GM12878 (cell line): ENCODE data around the gene TTC19. TPM values are rescaled to one million over a fixed set of nuclear protein-coding genes. Genes with fewer than 3 reads are reported as not detected.

Experiments used
- ATAC-seq: fragments of 200-7000 bp; cut with Tn5 transposase; 3 replicates; pipeline ENCODE4 v1.9.1; 2020; ENCODE audit warnings: mild to moderate bottlenecking, moderate library complexity
- Bru-seq: library from RNA; stranded (reverse); fragments of 400-500 nt; gene quantifications from one replicate; lab custom pipeline; 2021; lab: Mats Ljungman, UMichigan
- BruChase-seq, 2 experiments: library from RNA; stranded (reverse); fragments of 400-500 nt; gene quantifications; one replicate each; lab custom pipeline; 2021; lab: Mats Ljungman, UMichigan
- BruUV-seq: library from RNA; stranded (reverse); fragments of 400-500 nt; replicated peaks from 2 replicates; lab custom pipeline; 2021; lab: Mats Ljungman, UMichigan
- CTCF ChIA-PET: fragments of 300-600 bp; sonication (Branson Sonifier 250); formaldehyde crosslinking; extraction: SDS; loops from one replicate; lab custom pipeline; 2021; ENCODE audit warnings: inconsistent platforms; lab: Yijun Ruan, JAX
- POLR2A ChIA-PET: fragments of 350-600 bp; formaldehyde crosslinking; extraction: SDS; loops from one replicate; lab custom pipeline; 2021; ENCODE audit warnings: inconsistent platforms; lab: Charles Lee
- RAD21 ChIA-PET: fragments of 300-600 bp; sonication (Branson Sonifier 250); formaldehyde crosslinking; loops from one replicate; lab custom pipeline; 2023; ENCODE audit warnings: antibody characterized with exemption; ENCODE audit not compliant: unreplicated experiment; lab: Charles Lee
- SMC1A ChIA-PET: fragments of 300-600 bp; sonication (Branson Sonifier 250); formaldehyde crosslinking; loops from one replicate; lab custom pipeline; 2023; ENCODE audit not compliant: unreplicated experiment, uncharacterized antibody; lab: Charles Lee
- DNase-seq: peaks from one replicate; pipeline ENCODE4 v3.0.0-alpha.2; 2011; ENCODE audit warnings: low read depth, low spot score
- FAIRE-seq: peaks from 3 replicates; lab custom pipeline; 2011; peaks lifted over from hg19 to GRCh38; lab: Jason Lieb, UNC
- H2AFZ ChIP-seq: 2 replicates; pipeline ENCODE4 v1.6.0; 2011; ENCODE audit warnings: low read depth, low read length, control low read depth; ENCODE audit not compliant: control insufficient read depth
- H3K27ac ChIP-seq: 2 replicates; pipeline ENCODE4 v1.5.1; 2011; ENCODE audit warnings: control low read depth; ENCODE audit not compliant: control insufficient read depth, insufficient read depth
- H3K27me3 ChIP-seq, 2 experiments: replicated peaks in 1 of 2; 2 replicates each; pipeline versions ENCODE4 v1.6.0 to v1.6.1; 2011; ENCODE audit warnings: low read length in 1 of 2; ENCODE audit not compliant: control insufficient read depth in 2 of 2, insufficient read depth in 2 of 2
- H3K36me3 ChIP-seq, 2 experiments: 2 replicates each; pipeline ENCODE4 v1.5.1; 2011; ENCODE audit warnings: low read length in 1 of 2; ENCODE audit not compliant: control insufficient read depth in 2 of 2, insufficient read depth in 2 of 2
- H3K4me1 ChIP-seq: 2 replicates; pipeline ENCODE4 v1.6.1; 2011; ENCODE audit warnings: mild to moderate bottlenecking, low read length, moderate library complexity, mixed read lengths; ENCODE audit not compliant: control insufficient read depth, insufficient read depth
- H3K4me2 ChIP-seq: 2 replicates; pipeline ENCODE4 v1.6.0; 2011; ENCODE audit warnings: control low read depth; ENCODE audit not compliant: control insufficient read depth, insufficient read depth
- H3K4me3 ChIP-seq: fragments of 200-600 bp; sonication (generic); 2 replicates; pipeline ENCODE4 v1.5.1; 2016
- H3K79me2 ChIP-seq: 2 replicates; pipeline ENCODE4 v1.6.0; 2011; ENCODE audit warnings: low read length; ENCODE audit not compliant: control insufficient read depth, insufficient read depth
- H3K9ac ChIP-seq: 2 replicates; pipeline ENCODE4 v1.8.0; 2011; ENCODE audit warnings: low read length, control low read depth, mixed read lengths; ENCODE audit not compliant: control insufficient read depth, insufficient read depth
- H3K9me3 ChIP-seq: replicated peaks from 3 replicates; pipeline ENCODE4 v1.5.1; 2011; ENCODE audit warnings: mild to moderate bottlenecking, low read length; ENCODE audit not compliant: control insufficient read depth, insufficient read depth
- H4K20me1 ChIP-seq: 2 replicates; pipeline ENCODE4 v1.6.0; 2011; ENCODE audit not compliant: control insufficient read depth, insufficient read depth
- BACH1 ChIP-seq: fragments of 450-650 bp; IDR thresholded peaks from 2 replicates; pipeline ENCODE4 v1.6.1; 2017; ENCODE audit warnings: mild to moderate bottlenecking, borderline replicate concordance
- BHLHE40 ChIP-seq, 2 experiments: fragments of 450-650 bp in 1 of 2; IDR thresholded peaks; 2 replicates each; pipeline ENCODE4 v1.6.1; 2011 to 2017; ENCODE audit warnings: low read depth in 2 of 2, borderline replicate concordance in 1 of 2, improper control_type of control experiment in 1 of 2, low read length in 1 of 2, mild to moderate bottlenecking in 1 of 2
- CBX5 ChIP-seq: sonication (generic); IDR thresholded peaks from 2 replicates; pipeline ENCODE4 v1.6.1; 2016; ENCODE audit warnings: low read depth, moderate library complexity, mild to moderate bottlenecking, inconsistent platforms
- CREM ChIP-seq: IDR thresholded peaks from 2 replicates; pipeline ENCODE4 v1.6.1; 2014; ENCODE audit warnings: antibody characterized with exemption, low read depth
- IKZF2 ChIP-seq, 2 experiments: fragments of 450-650 bp; IDR thresholded peaks; 2 replicates each; pipeline ENCODE4 v1.6.1; 2017; ENCODE audit warnings: mild to moderate bottlenecking in 2 of 2, moderate library complexity in 2 of 2
- LARP7 ChIP-seq: fragments of 450-650 bp; IDR thresholded peaks from 2 replicates; pipeline ENCODE4 v1.6.1; 2017; ENCODE audit warnings: mild to moderate bottlenecking
- NR2C1 ChIP-seq: fragments of 450-650 bp; IDR thresholded peaks from 2 replicates; pipeline ENCODE4 v1.6.1; 2017; ENCODE audit warnings: antibody characterized with exemption, mild to moderate bottlenecking, moderate library complexity
- PKNOX1 ChIP-seq: fragments of 450-650 bp; IDR thresholded peaks from 2 replicates; pipeline ENCODE4 v1.6.1; 2016; ENCODE audit warnings: mild to moderate bottlenecking
- PML ChIP-seq: IDR thresholded peaks from 2 replicates; pipeline ENCODE4 v1.6.1; 2012; ENCODE audit warnings: low read length, inconsistent platforms
- POLR2A ChIP-seq: IDR thresholded peaks from 2 replicates; pipeline ENCODE4 v1.6.1; 2011; ENCODE audit warnings: low read depth, mild to moderate bottlenecking, low read length
- SMARCA5 ChIP-seq: fragments of 450-650 bp; IDR thresholded peaks from 2 replicates; pipeline ENCODE4 v1.6.1; 2017; ENCODE audit warnings: mild to moderate bottlenecking
- ZNF207 ChIP-seq: fragments of 450-650 bp; IDR thresholded peaks from 2 replicates; pipeline ENCODE4 v1.6.1; 2014; ENCODE audit warnings: antibody characterized with exemption, mild to moderate bottlenecking, borderline replicate concordance
- ZNF687 ChIP-seq: fragments of 450-650 bp; IDR thresholded peaks from 2 replicates; pipeline ENCODE4 v1.6.1; 2017; ENCODE audit warnings: mild to moderate bottlenecking, moderate library complexity
- WGBS: methylation state at CpG from one replicate; pipeline ENCODE4 v1.1.6; 2016; ENCODE audit warnings: low lambda C conversion rate; ENCODE audit not compliant: insufficient replicate concordance, insufficient coverage; ENCODE audit errors: missing lambda C conversion rate; 5-methylcytosine and 5-hydroxymethylcytosine counted together
- in situ Hi-C: fragments of 300-500 bp; cut with MboI; formaldehyde crosslinking; loops from 9 replicates; pipeline ENCODE4 v1.14.3; 2018; ENCODE audit warnings: mixed read lengths
- intact Hi-C: fragments of 100-400 bp; cut with micrococcal nuclease; formaldehyde crosslinking; loops from one replicate; pipeline ENCODE4 v1.14.2; 2022; ENCODE audit not compliant: unreplicated experiment
- long read RNA-seq, 2 experiments: library from polyadenylated mRNA; unstranded; transcript quantifications; one replicate each; pipeline ENCODE4 v2.0.0, GENCODE V29; 2019 to 2020
- polyA minus RNA-seq, 3 experiments: library from RNA; depleted of rRNA, polyadenylated mRNA; stranded (reverse); fragments of >200 nt; gene quantifications; 2 replicates each; pipeline ENCODE4 v1.2.3, GENCODE V29; 2011
- polyA plus RNA-seq, 11 experiments: library from polyadenylated mRNA; depleted of rRNA in 4 of 11; unstranded in 6 of 11; stranded (reverse) in 5 of 11; fragments of >200 nt; fragmentation: Nextera tagmentation in 4 of 11; fragmentation: Illumina TruSeq in 1 of 11; extraction: Ambion mirVana in 4 of 11; extraction: Trizol in 1 of 11; gene quantifications; 1 replicate in 1 of 11; 2 replicates in 10 of 11; pipeline versions ENCODE4 v1.2.1 to v1.2.3, GENCODE V29; 2011 to 2016; ENCODE audit warnings: inconsistent platforms in 2 of 11, missing spikeins in 2 of 11, low read depth in 1 of 11
- total RNA-seq, 4 experiments: library from RNA; depleted of rRNA in 3 of 4; stranded (reverse); fragments of >200 nt in 3 of 4; fragmentation: Illumina TruSeq in 1 of 4; extraction: Trizol in 1 of 4; gene quantifications; 2 replicates each; pipeline versions ENCODE4 v1.2.1 to v1.2.3, GENCODE V29; 2013 to 2021

Gene TTC19
- 60.1 and 66.5 TPM in 2 replicates for total RNA-seq (2013; cell fraction: nucleolus; rRNA removed)
- total RNA-seq (2014; rRNA removed) (25.1 and 28.4 TPM in 2 replicates), total RNA-seq (2014; rRNA removed; fragmentation: Illumina TruSeq; extraction: Trizol) (18.5 and 19.2 TPM in 2 replicates), total RNA-seq (2021) (18.4 and 21.2 TPM in 2 replicates), polyA plus RNA-seq (2011; rRNA removed) (5.3 and 8.9 TPM in 2 replicates), polyA plus RNA-seq (2014; fragmentation: Illumina TruSeq; extraction: Trizol) (21.0 and 26.5 TPM in 2 replicates), polyA plus RNA-seq (2014; fragmentation: Nextera tagmentation; extraction: Ambion mirVana) (10 to 100 TPM in 1 of 2 experiments, 1 to 10 TPM in 1; 8.3 to 12.3 TPM), polyA plus RNA-seq (2014; rRNA removed) (10.8 and 14.0 TPM in 2 replicates), polyA plus RNA-seq (2016; fragmentation: Nextera tagmentation; extraction: Ambion mirVana) (10 to 100 TPM; 26.7 to 29.8 TPM), polyA minus RNA-seq (2011; rRNA and poly(A)+ RNA removed) (7.2 and 7.7 TPM in 2 replicates), Bru-seq, nascent RNA (percentile 86 among the genes with signal in this experiment), BruChase-seq, experiment 1, labeled RNA remaining after a 6-hour chase (percentile 87 among the genes with signal in this experiment), BruChase-seq, experiment 2, labeled RNA remaining after a 2-hour chase (percentile 91 among the genes with signal in this experiment)
- polyA plus RNA-seq (2011; ENCODE audit: low read depth), result 9.5 TPM
- 4.7 and 4.9 TPM in 2 replicates for polyA plus RNA-seq (2011; cell fraction: cytosol; rRNA removed)
- 8.9 and 16.3 TPM in 2 replicates for polyA plus RNA-seq (2011; cell fraction: nucleus; rRNA removed)
- 13.1 and 15.1 TPM in 2 replicates for polyA plus RNA-seq (2012)
- 2.9 and 7.0 TPM in 2 replicates for polyA minus RNA-seq (2011; cell fraction: cytosol; rRNA and poly(A)+ RNA removed)
- 14.1 and 33.3 TPM in 2 replicates for polyA minus RNA-seq (2011; cell fraction: nucleus; rRNA and poly(A)+ RNA removed)
- long read RNA-seq, experiment 1, partial matches to known transcripts, result 3 of 5 reads
- long read RNA-seq, experiment 1, other reads (novel, unspliced or antisense), result 1 of 5 reads
- long read RNA-seq, experiment 2, partial matches to known transcripts, result 6 of 36 reads
- long read RNA-seq, experiment 2, other reads (novel, unspliced or antisense), result 30 of 36 reads

- SMC1A ChIA-PET, result interaction anchor here (1.4 to 2.9 kb wide), 4 partner anchors 11 to 171 kb away, joined by 3 to 10 read pairs (median 4); no protein-coding TSS in a partner anchor
- Histone ChIP-seq H3K36me3 (peaks cover 4 to 5% of the 10 kb centered on the region in 2 experiments; a peak in 3 of 4 replicates), H3K27me3 (no peaks in the 10 kb centered on the region), H3K4me2 (peak within 1 kb of the TSS; percentile 93), H3K27ac (peak within 1 kb of the TSS; percentile 69), H4K20me1 (no peaks in the 10 kb centered on the region), H3K4me3 (peak within 1 kb of the TSS; percentile 85), H3K9ac (peak within 1 kb of the TSS; percentile 84), H3K79me2 (peaks cover 23% of the 10 kb centered on the region), H3K9me3 (peaks cover 2% of the 10 kb centered on the region), H2AFZ (peak within 1 kb of the TSS; percentile 89), H3K4me1 (peaks cover 11% of the 10 kb centered on the region)
- intact Hi-C loops (no loop called here), in situ Hi-C loops (loop anchor here (5.0 to 25.0 kb wide), 3 partner anchors 172 to 737 kb away; partner anchors contain the start of genes PMP22 and TVP23C)
- RAD21 ChIA-PET, result interaction anchor here (0.7 to 1.8 kb wide), 10 partner anchors 25 to 522 kb away, joined by 3 to 8 read pairs (median 4); partner anchors contain the start of genes ADORA2B and TRIM16
- WGBS, result under 1% methylated on average over 78 of the region's 91 CpGs
- DNase-seq (peak; percentile 83), ATAC-seq (peak; percentile 93), FAIRE-seq (peak; percentile 84)
- CTCF ChIA-PET, result interaction anchor here (0.6 to 2.3 kb wide), 12 partner anchors 8 to 615 kb away, joined by 3 to 10 read pairs (median 3); partner anchors contain the start of gene ADORA2B
- BruUV-seq, result TSS peak; percentile 59
- POLR2A ChIA-PET, result interaction anchor here (0.7 kb wide), 1 partner anchor 20 kb away, joined by 3 read pairs; no protein-coding TSS in a partner anchor
- 0 out of 4 replicates have a peak, but pooled peaks of 1 of the 2 experiments have one; percentile 8 for TF ChIP-seq IKZF2 (IDR thresholded peaks at IDR 0.05)
- TF ChIP-seq LARP7, result peak; percentile 87; the same call in 1 of the 2 replicates
- peak; percentile 97 for TF ChIP-seq ZNF687
- TF ChIP-seq PML, result 0 out of 2 replicates have a peak, but pooled peaks have one; percentile 43
- TF ChIP-seq POLR2A, result peak; percentile 97
- peak; percentile 59 for TF ChIP-seq PKNOX1
- TF ChIP-seq BHLHE40 (IDR thresholded peaks at IDR 0.05; ENCODE audit: borderline replicate concordance in 1 of 2, low read depth in 2 of 2, low read length in 1 of 2), result peak; percentile 74 to 91; a peak in 3 of 4 replicates
- TF ChIP-seq ZNF207, result peak; percentile 40; the same call in 1 of the 2 replicates
- peak; percentile 98 for TF ChIP-seq CREM
- peak; percentile 39; the same call in 1 of the 2 replicates for TF ChIP-seq NR2C1
- no peak for TF ChIP-seq CBX5
- peak; percentile 75; the same call in 1 of the 2 replicates for TF ChIP-seq BACH1
- TF ChIP-seq SMARCA5, result peak; percentile 87; the same call in 1 of the 2 replicates
Observed at GRCh38 chr17:15999141-15999973, at the start of gene TTC19, which contains the start of gene ZSWIM7. TSS of gene TTC19 (plus strand) at chr17:15999824. CDS start at chr17:15999849, 25 bp downstream. TSS of gene ZSWIM7 (minus strand) at chr17:15999704. CDS start at chr17:15999594, 110 bp downstream.
